Measurements from ENCODE around the gene CUEDC2. TPM values are rescaled to one million over a fixed set of nuclear protein-coding genes. Genes with fewer than 3 reads are reported as not detected.
"Not testable (repeated sequence)": the region's sequence is repeated elsewhere in the genome, so short reads cannot be mapped to it uniquely, and the experiment has no call there.

CUEDC2 gene
- polyA plus RNA-seq, 4 donors: 23.3 to 43.8 (median 30.0) TPM

GRCh38 chr10:102461187-102462054 lies 29.0 kb upstream of the CUEDC2 start:
- no peaks in the 10 kb centered on the region for H3K9me3 ChIP-seq (ENCODE audit: control insufficient read depth in 2 of 2, insufficient read depth in 1 of 2, low read depth in 1 of 2, low read length in 1 of 2)

GRCh38 chr10:102460836-102461186 lies 28.4 kb upstream of the CUEDC2 start:
- DNase-seq (no peak), FAIRE-seq (no peak)
- Histone ChIP-seq H3K4me3 (ENCODE audit: low read depth in 1 of 3, low read length in 3 of 3) (peak overlapping the region in 2 of 3 donors; percentile 46 to 47), H3K27ac (ENCODE audit: low read depth in 1 of 3, low read length in 2 of 3) (peak overlapping the region in 1 of 3 donors; percentile 27), H3K9me3 (ENCODE audit: control insufficient read depth in 2 of 2, insufficient read depth in 1 of 2, low read depth in 1 of 2, low read length in 1 of 2) (no peaks in the 10 kb centered on the region), H3K36me3 (ENCODE audit: control insufficient read depth in 3 of 3, insufficient read depth in 2 of 3, low read depth in 1 of 3, low read length in 3 of 3) (peaks cover 0 to 4% (median 0%) of the 10 kb centered on the region in 3 donors), H3K4me1 (ENCODE audit: control insufficient read depth in 3 of 3, insufficient read depth in 2 of 3, low read depth in 1 of 3, low read length in 2 of 3) (peaks cover 3 to 56% (median 7%) of the 10 kb centered on the region in 3 donors), H3K27me3 (ENCODE audit: control insufficient read depth in 3 of 3, insufficient read depth in 3 of 3, low read length in 3 of 3) (no peaks in the 10 kb centered on the region)
- WGBS, 3 donors: 12 to 26% (median 16%) methylated on average over 8 of the region's 8 CpGs

More at GRCh38 chr10:102461187-102462054, 29.0 kb upstream of the CUEDC2 start:
- FAIRE-seq: no peak
- WGBS, 3 donors: 1 to 4% (median 1%) methylated on average over 52 to 54 of the region's 54 CpGs
- Histone ChIP-seq H3K4me3 (ENCODE audit: low read depth in 1 of 3, low read length in 3 of 3) (peak overlapping the region; percentile 24 to 47 (median 46)), H3K27me3 (ENCODE audit: control insufficient read depth in 3 of 3, insufficient read depth in 3 of 3, low read length in 3 of 3) (no peaks in the 10 kb centered on the region), H3K4me1 (ENCODE audit: control insufficient read depth in 3 of 3, insufficient read depth in 2 of 3, low read depth in 1 of 3, low read length in 2 of 3) (peaks cover 3 to 51% (median 7%) of the 10 kb centered on the region in 3 donors), H3K36me3 (ENCODE audit: control insufficient read depth in 3 of 3, insufficient read depth in 2 of 3, low read depth in 1 of 3, low read length in 3 of 3) (peaks cover 0 to 2% (median 0%) of the 10 kb centered on the region in 3 donors), H3K27ac (ENCODE audit: low read depth in 1 of 3, low read length in 2 of 3) (peak overlapping the region in 1 of 3 donors; percentile 27)
- peak; percentile 94 to 96 for DNase-seq

- DNase-seq: peak in 1 of 2 donors; percentile 75
- H3K36me3 ChIP-seq (ENCODE audit: control insufficient read depth in 3 of 3, insufficient read depth in 2 of 3, low read depth in 1 of 3, low read length in 3 of 3): peaks cover 0 to 9% (median 0%) of the 10 kb centered on the region in 3 donors
- H3K4me3 ChIP-seq (ENCODE audit: low read depth in 1 of 3, low read length in 3 of 3): no peak overlapping the region
- WGBS, 3 donors: 57 to 70% (median 66%) methylated on average over 4 of the region's 4 CpGs
- peak overlapping the region in 1 of 3 donors; percentile 77 for H3K27ac ChIP-seq (ENCODE audit: low read depth in 1 of 3, low read length in 2 of 3)
- FAIRE-seq: no peak
- H3K9me3 ChIP-seq (ENCODE audit: control insufficient read depth in 2 of 2, insufficient read depth in 1 of 2, low read depth in 1 of 2, low read length in 1 of 2): no peaks in the 10 kb centered on the region
- H3K27me3 ChIP-seq (ENCODE audit: control insufficient read depth in 3 of 3, insufficient read depth in 3 of 3, low read length in 3 of 3): no peaks in the 10 kb centered on the region
- peaks cover 3 to 71% (median 7%) of the 10 kb centered on the region in 3 donors for H3K4me1 ChIP-seq (ENCODE audit: control insufficient read depth in 3 of 3, insufficient read depth in 2 of 3, low read depth in 1 of 3, low read length in 2 of 3)
Observed at GRCh38 chr10:102458656-102459055, 26.3 kb upstream of the CUEDC2 start.

- FAIRE-seq (no peak), DNase-seq (no peak)
- Histone ChIP-seq H3K27me3 (ENCODE audit: control insufficient read depth in 3 of 3, insufficient read depth in 3 of 3, low read length in 3 of 3) (no peaks in the 10 kb centered on the region), H3K9me3 (ENCODE audit: control insufficient read depth in 2 of 2, insufficient read depth in 1 of 2, low read depth in 1 of 2, low read length in 1 of 2) (no peaks in the 10 kb centered on the region), H3K36me3 (ENCODE audit: control insufficient read depth in 3 of 3, insufficient read depth in 2 of 3, low read depth in 1 of 3, low read length in 3 of 3) (peaks cover 0 to 19% (median 0%) of the 10 kb centered on the region in 3 donors), H3K4me3 (ENCODE audit: low read depth in 1 of 3, low read length in 3 of 3) (no peak overlapping the region), H3K27ac (ENCODE audit: low read depth in 1 of 3, low read length in 2 of 3) (no peak overlapping the region), H3K4me1 (ENCODE audit: control insufficient read depth in 3 of 3, insufficient read depth in 2 of 3, low read depth in 1 of 3, low read length in 2 of 3) (peaks cover 3 to 71% (median 7%) of the 10 kb centered on the region in 3 donors)
- WGBS, 3 donors: 86 to 89% (median 87%) methylated on average over 9 of the region's 9 CpGs
Observed at GRCh38 chr10:102457591-102458150, 25.3 kb upstream of the CUEDC2 start.

- 81 to 84% (median 84%) methylated on average over 7 of the region's 7 CpGs for WGBS, 3 donors
- H3K27ac ChIP-seq (ENCODE audit: low read depth in 1 of 3, low read length in 2 of 3): peak overlapping the region in 1 of 3 donors; percentile 75
Observed at GRCh38 chr10:102455893-102456471, 23.6 kb upstream of the CUEDC2 start.

GRCh38 chr10:102454662-102455487 lies 22.5 kb upstream of the CUEDC2 start:
- 81 to 86% (median 85%) methylated on average over 13 of the region's 13 CpGs for WGBS, 3 donors
- peaks cover 0 to 68% (median 0%) of the 10 kb centered on the region in 3 donors for H3K4me1 ChIP-seq (ENCODE audit: control insufficient read depth in 3 of 3, insufficient read depth in 2 of 3, low read depth in 1 of 3, low read length in 2 of 3)
- FAIRE-seq; H3K27me3 ChIP-seq (ENCODE audit: control insufficient read depth in 3 of 3, insufficient read depth in 3 of 3, low read length in 3 of 3); H3K4me3 ChIP-seq (ENCODE audit: low read depth in 1 of 3, low read length in 3 of 3); DNase-seq; H3K9me3 ChIP-seq (ENCODE audit: control insufficient read depth in 2 of 2, insufficient read depth in 1 of 2, low read depth in 1 of 2, low read length in 1 of 2): not testable (repeated sequence)
- H3K36me3 ChIP-seq (ENCODE audit: control insufficient read depth in 3 of 3, insufficient read depth in 2 of 3, low read depth in 1 of 3, low read length in 3 of 3): peaks cover 0 to 36% (median 0%) of the 10 kb centered on the region in 3 donors
- H3K27ac ChIP-seq (ENCODE audit: low read depth in 1 of 3, low read length in 2 of 3): peak overlapping the region in 1 of 3 donors; percentile 75

More at GRCh38 chr10:102455893-102456471, 23.6 kb upstream of the CUEDC2 start:
- H3K4me3 ChIP-seq (ENCODE audit: low read depth in 1 of 3, low read length in 3 of 3): no peak overlapping the region
- DNase-seq (peak in 1 of 2 donors; percentile 81), FAIRE-seq (no peak)
- H3K4me1 ChIP-seq (ENCODE audit: control insufficient read depth in 3 of 3, insufficient read depth in 2 of 3, low read depth in 1 of 3, low read length in 2 of 3): peaks cover 0 to 68% (median 0%) of the 10 kb centered on the region in 3 donors
- no peaks in the 10 kb centered on the region for H3K27me3 ChIP-seq (ENCODE audit: control insufficient read depth in 3 of 3, insufficient read depth in 3 of 3, low read length in 3 of 3)
- H3K36me3 ChIP-seq (ENCODE audit: control insufficient read depth in 3 of 3, insufficient read depth in 2 of 3, low read depth in 1 of 3, low read length in 3 of 3): peaks cover 0 to 36% (median 0%) of the 10 kb centered on the region in 3 donors
- no peaks in the 10 kb centered on the region for H3K9me3 ChIP-seq (ENCODE audit: control insufficient read depth in 2 of 2, insufficient read depth in 1 of 2, low read depth in 1 of 2, low read length in 1 of 2)

- Histone ChIP-seq H3K4me3 (ENCODE audit: low read depth in 1 of 3, low read length in 3 of 3) (no peak overlapping the region), H3K27me3 (ENCODE audit: control insufficient read depth in 3 of 3, insufficient read depth in 3 of 3, low read length in 3 of 3) (no peaks in the 10 kb centered on the region), H3K27ac (ENCODE audit: low read depth in 1 of 3, low read length in 2 of 3) (peak overlapping the region in 1 of 3 donors; percentile 51), H3K4me1 (ENCODE audit: control insufficient read depth in 3 of 3, insufficient read depth in 2 of 3, low read depth in 1 of 3, low read length in 2 of 3) (peaks cover 0 to 66% (median 2%) of the 10 kb centered on the region in 3 donors), H3K36me3 (ENCODE audit: control insufficient read depth in 3 of 3, insufficient read depth in 2 of 3, low read depth in 1 of 3, low read length in 3 of 3) (peaks cover 0 to 36% (median 0%) of the 10 kb centered on the region in 3 donors), H3K9me3 (ENCODE audit: control insufficient read depth in 2 of 2, insufficient read depth in 1 of 2, low read depth in 1 of 2, low read length in 1 of 2) (no peaks in the 10 kb centered on the region)
- no peak for FAIRE-seq
- WGBS, 3 donors: 81 to 90% (median 82%) methylated on average over 5 of the region's 5 CpGs
- DNase-seq: no peak
Observed at GRCh38 chr10:102453502-102453901, 21.1 kb upstream of the CUEDC2 start.
